ENCODE data around the gene GOLPH3. TPM values are rescaled to one million over a fixed set of nuclear protein-coding genes. Genes with fewer than 3 reads are reported as not detected.
"Not testable (repeated sequence)": the region's sequence is repeated elsewhere in the genome, so short reads cannot be mapped to it uniquely, and the experiment has no call there.

The GOLPH3 gene
- total RNA-seq, 6 experiments from 2014 or later = 86.3 to 97.0 (median 93.8) TPM

- H3K36me3 Mint-ChIP-seq (ENCODE audit: low read depth) = no peaks in the 10 kb centered on the region
- no peaks in the 10 kb centered on the region for H3K4me1 Mint-ChIP-seq (ENCODE audit: low read depth)
- H3K9me3 Mint-ChIP-seq = no peaks in the 10 kb centered on the region
- no peak for DNase-seq
- H3K27me3 Mint-ChIP-seq (ENCODE audit: insufficient read depth) = peaks cover 3% of the 10 kb centered on the region
- H3K4me3 Mint-ChIP-seq = no peak overlapping the region
- TF ChIP-seq, protein P1, sequence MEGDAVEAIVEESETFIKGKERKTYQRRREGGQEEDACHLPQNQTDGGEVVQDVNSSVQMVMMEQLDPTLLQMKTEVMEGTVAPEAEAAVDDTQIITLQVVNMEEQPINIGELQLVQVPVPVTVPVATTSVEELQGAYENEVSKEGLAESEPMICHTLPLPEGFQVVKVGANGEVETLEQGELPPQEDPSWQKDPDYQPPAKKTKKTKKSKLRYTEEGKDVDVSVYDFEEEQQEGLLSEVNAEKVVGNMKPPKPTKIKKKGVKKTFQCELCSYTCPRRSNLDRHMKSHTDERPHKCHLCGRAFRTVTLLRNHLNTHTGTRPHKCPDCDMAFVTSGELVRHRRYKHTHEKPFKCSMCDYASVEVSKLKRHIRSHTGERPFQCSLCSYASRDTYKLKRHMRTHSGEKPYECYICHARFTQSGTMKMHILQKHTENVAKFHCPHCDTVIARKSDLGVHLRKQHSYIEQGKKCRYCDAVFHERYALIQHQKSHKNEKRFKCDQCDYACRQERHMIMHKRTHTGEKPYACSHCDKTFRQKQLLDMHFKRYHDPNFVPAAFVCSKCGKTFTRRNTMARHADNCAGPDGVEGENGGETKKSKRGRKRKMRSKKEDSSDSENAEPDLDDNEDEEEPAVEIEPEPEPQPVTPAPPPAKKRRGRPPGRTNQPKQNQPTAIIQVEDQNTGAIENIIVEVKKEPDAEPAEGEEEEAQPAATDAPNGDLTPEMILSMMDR (IDR thresholded peaks at IDR 0.05) = no peak
- H3K27ac Mint-ChIP-seq = no peak overlapping the region
Observed at GRCh38 chr5:32087086-32088082, 86.7 kb downstream of the GOLPH3 start.

- Mint-ChIP-seq H3K27me3 (ENCODE audit: insufficient read depth) (peaks cover 7% of the 10 kb centered on the region), H3K4me3 (no peak overlapping the region), H3K4me1 (ENCODE audit: low read depth) (no peaks in the 10 kb centered on the region), H3K27ac (no peak overlapping the region), H3K9me3 (no peaks in the 10 kb centered on the region), H3K36me3 (ENCODE audit: low read depth) (no peaks in the 10 kb centered on the region)
- DNase-seq = no peak
- TF ChIP-seq, protein P1 (IDR thresholded peaks at IDR 0.05) = no peak
Observed at GRCh38 chr5:32083981-32084430, 90.1 kb downstream of the GOLPH3 start.

- no peaks in the 10 kb centered on the region for H3K4me1 Mint-ChIP-seq (ENCODE audit: low read depth)
- TF ChIP-seq, protein P1 (IDR thresholded peaks at IDR 0.05) = no peak
- H3K36me3 Mint-ChIP-seq (ENCODE audit: low read depth) = no peaks in the 10 kb centered on the region
- H3K9me3 Mint-ChIP-seq = no peaks in the 10 kb centered on the region
- H3K27ac Mint-ChIP-seq = no peak overlapping the region
- DNase-seq = no peak
- H3K4me3 Mint-ChIP-seq = no peak overlapping the region
- H3K27me3 Mint-ChIP-seq (ENCODE audit: insufficient read depth) = peaks cover 7% of the 10 kb centered on the region
Observed at GRCh38 chr5:32082701-32083100, 91.4 kb downstream of the GOLPH3 start.

DNA sequence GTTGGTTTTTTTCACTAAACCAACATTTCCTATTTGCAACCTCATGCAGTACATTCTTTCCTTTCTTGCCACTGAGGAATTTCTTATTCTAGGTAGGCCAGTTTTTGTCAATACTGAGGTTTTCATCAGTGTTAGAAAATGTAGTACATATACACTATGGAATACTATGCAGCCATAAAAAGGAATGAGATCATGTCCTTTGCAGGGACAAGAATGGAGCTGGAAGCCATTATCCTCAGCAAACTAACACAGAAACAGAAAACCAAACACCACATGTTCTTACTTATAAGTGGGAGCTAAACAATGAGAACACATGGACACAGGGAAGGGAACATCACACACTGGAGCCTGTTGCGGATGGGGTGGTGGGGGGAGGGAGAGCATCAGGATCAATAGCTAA, 93.6 kb downstream of the GOLPH3 start:
- not testable (repeated sequence) for H3K27ac Mint-ChIP-seq; H3K9me3 Mint-ChIP-seq; H3K27me3 Mint-ChIP-seq (ENCODE audit: insufficient read depth); H3K4me1 Mint-ChIP-seq (ENCODE audit: low read depth); H3K4me3 Mint-ChIP-seq; DNase-seq; H3K36me3 Mint-ChIP-seq (ENCODE audit: low read depth)

- H3K9me3 Mint-ChIP-seq; DNase-seq; H3K4me1 Mint-ChIP-seq (ENCODE audit: low read depth); H3K36me3 Mint-ChIP-seq (ENCODE audit: low read depth); H3K4me3 Mint-ChIP-seq; H3K27me3 Mint-ChIP-seq (ENCODE audit: insufficient read depth); H3K27ac Mint-ChIP-seq: not testable (repeated sequence)
Observed at GRCh38 chr5:32078855-32079254, 95.3 kb downstream of the GOLPH3 start.

- Mint-ChIP-seq H3K27me3 (ENCODE audit: insufficient read depth) (peaks cover 9% of the 10 kb centered on the region), H3K9me3 (no peaks in the 10 kb centered on the region), H3K4me3 (no peak overlapping the region), H3K4me1 (ENCODE audit: low read depth) (no peaks in the 10 kb centered on the region), H3K36me3 (ENCODE audit: low read depth) (no peaks in the 10 kb centered on the region), H3K27ac (no peak overlapping the region)
- peak; percentile 52 for DNase-seq
- TF ChIP-seq, protein P1 (IDR thresholded peaks at IDR 0.05) = peak; percentile 91
Observed at GRCh38 chr5:32076699-32077695, 97.1 kb downstream of the GOLPH3 start.
